ENCODE data around the gene OR2Y1. TPM values are rescaled to one million over a fixed set of nuclear protein-coding genes. Genes with fewer than 3 reads are reported as not detected.

Gene OR2Y1
- total and polyA plus RNA-seq, 2 of the 4 experiments (the other 2 are of a cell fraction): not detected

- no TSS peak for BruUV-seq (replicated peaks)
- Histone ChIP-seq H2AFZ (replicated peaks; ENCODE audit: low read length, poor library complexity) (no peak overlapping the region), H4K8ac (ENCODE audit: low read depth in 2 of 2, low read length in 2 of 2) (no peak overlapping the region), H3K4me2 (ENCODE audit: low read depth, low read length) (no peak overlapping the region), H3K27me3 (ENCODE audit: control insufficient read depth, insufficient read depth, low read length) (no peaks in the 10 kb centered on the region), H2BK15ac (ENCODE audit: low read depth, low read length) (no peak overlapping the region), H2AK9ac (replicated peaks; ENCODE audit: low read depth, low read length, poor library complexity) (no peak overlapping the region), H3K9me1 (ENCODE audit: insufficient read depth, low read length) (no peaks in the 10 kb centered on the region), H3K14ac (replicated peaks; ENCODE audit: low read depth, low read length) (no peak overlapping the region), H4K5ac (ENCODE audit: low read depth, low read length) (no peak overlapping the region), H3K27ac (ENCODE audit: insufficient read depth, low read length) (no peak overlapping the region), H2BK120ac (ENCODE audit: low read depth, low read length) (no peak overlapping the region), H3K79me1 (ENCODE audit: low read depth in 1 of 2, low read length in 2 of 2) (no peaks in the 10 kb centered on the region), H3K18ac (ENCODE audit: low read depth, low read length) (no peak overlapping the region), H2AK5ac (ENCODE audit: low read depth, low read length) (no peak overlapping the region), H3K56ac (ENCODE audit: extremely low read depth, insufficient read depth, low read length) (no peak overlapping the region), H3K9me3 (ENCODE audit: control insufficient read depth, insufficient read depth, low read length) (no peaks in the 10 kb centered on the region), H3K4me1 (ENCODE audit: control insufficient read depth, insufficient read depth, low read length) (no peaks in the 10 kb centered on the region), H3K36me3 (ENCODE audit: control insufficient read depth, insufficient read depth, low read length) (no peaks in the 10 kb centered on the region), H2BK20ac (ENCODE audit: low read depth, low read length) (no peak overlapping the region), H4K91ac (ENCODE audit: insufficient read depth, low read depth, low read length) (no peak overlapping the region), H3K23ac (ENCODE audit: low read depth, low read length) (no peak overlapping the region), H3K9ac (ENCODE audit: low read depth, low read length) (no peak overlapping the region), H2BK5ac (ENCODE audit: low read depth, low read length, poor library complexity, severe bottlenecking) (no peak overlapping the region), H3K4me3 (ENCODE audit: insufficient read depth, low read depth, low read length) (no peak overlapping the region), H3K4ac (ENCODE audit: low read depth, low read length) (no peak overlapping the region), H4K20me1 (ENCODE audit: insufficient read depth, low read length) (no peaks in the 10 kb centered on the region)
- intact Hi-C loops (cut with micrococcal nuclease) (no loop called here), in situ Hi-C loops (cut with MboI; ENCODE audit: low sequenced_read_pairs) (no loop called here), dilution Hi-C loops (cut with HindIII; ENCODE audit: low sequenced_read_pairs, unreplicated experiment) (no loop called here)
- TF ChIP-seq BHLHE40 (IDR thresholded peaks at IDR 0.05; ENCODE audit: low read depth, low read length): no peak
- no peak for TF ChIP-seq CEBPB (IDR thresholded peaks at IDR 0.05; ENCODE audit: low read depth, low read length)
- ATAC-seq (ENCODE audit: low read depth) (no peak), DNase-seq (no peak)
- CTCF ChIA-PET: no interaction called here
- WGBS, 2 experiments (ENCODE audit: extremely low coverage in 2 of 2, insufficient read length in 1 of 2): no CpG with 5 or more reads among the region's 7 CpGs
- POLR2A ChIA-PET (ENCODE audit: unreplicated experiment): no interaction called here
These were observed 35.8 kb upstream of the OR2Y1 start for GRCh38 chr5:180775624-180776023.
